Activated CD8-positive, alpha-beta T cell treated with anti-CD3 and anti-CD28 coated beads for 36 hours (primary cell): ENCODE measurements around the gene NR5A2. TPM values are rescaled to one million over a fixed set of nuclear protein-coding genes. Genes with fewer than 3 reads are reported as not detected.

Source experiments
- ATAC-seq: fragments of 200-7000 bp; cut with Tn5 transposase; one replicate; pipeline ENCODE4 v1.10.0; 2021; ENCODE audit warnings: mild to moderate bottlenecking, moderate library complexity
- CTCF ChIA-PET: fragments of 350-600 bp; sonication (Branson Sonifier 250); formaldehyde crosslinking; loops from one replicate; lab custom pipeline; 2021; ENCODE audit warnings: antibody characterized with exemption; lab: Charles Lee
- POLR2A ChIA-PET: fragments of 350-600 bp; sonication (Branson Sonifier 250); formaldehyde crosslinking; loops from one replicate; lab custom pipeline; 2021; ENCODE audit warnings: antibody characterized with exemption; lab: Charles Lee
- DNase-seq: peaks from one replicate; pipeline ENCODE4 v3.0.0-alpha.2; 2020
- H3K27ac Mint-ChIP-seq: one replicate; pipeline ENCODE4 v1.8.0; 2021; ENCODE audit warnings: mild to moderate bottlenecking, mixed read lengths
- H3K27me3 Mint-ChIP-seq: one replicate; pipeline ENCODE4 v1.8.0; 2021; ENCODE audit warnings: mixed read lengths
- H3K36me3 Mint-ChIP-seq: one replicate; pipeline ENCODE4 v1.8.0; 2021; ENCODE audit warnings: low read depth, mixed read lengths
- H3K4me1 Mint-ChIP-seq: one replicate; pipeline ENCODE4 v1.8.0; 2021; ENCODE audit warnings: low read depth, mixed read lengths
- H3K4me3 Mint-ChIP-seq: one replicate; pipeline ENCODE4 v1.8.0; 2021; ENCODE audit warnings: mild to moderate bottlenecking, moderate library complexity, mixed read lengths
- H3K9me3 Mint-ChIP-seq: one replicate; pipeline ENCODE4 v1.8.0; 2021; ENCODE audit warnings: mixed read lengths
- intact Hi-C: fragments of 100-400 bp; cut with micrococcal nuclease; formaldehyde crosslinking; loops from one replicate; pipeline ENCODE4 v1.10.0; 2022
- total RNA-seq, 2 experiments: library from RNA; stranded (reverse); gene quantifications; one replicate each; pipeline ENCODE4 v1.2.3, GENCODE V29; 2021
- TF ChIP-seq, protein P1 (sequence below): fragments of 200-600 bp; IDR thresholded peaks from one replicate; pipeline ENCODE4 v1.8.0; 2022; ENCODE audit warnings: antibody characterized with exemption, mild to moderate bottlenecking

The NR5A2 gene
- total RNA-seq, 2 experiments from 2014 or later = not detected

- Mint-ChIP-seq H3K36me3 (no peaks in the 10 kb centered on the region), H3K4me1 (no peaks in the 10 kb centered on the region), H3K27ac (no peak overlapping the region), H3K27me3 (peaks cover 5% of the 10 kb centered on the region), H3K4me3 (no peak overlapping the region), H3K9me3 (no peaks in the 10 kb centered on the region)
- DNase-seq (no peak), ATAC-seq (no peak)
- POLR2A ChIA-PET = no interaction called here
- CTCF ChIA-PET = no interaction called here
- TF ChIP-seq, protein P1, sequence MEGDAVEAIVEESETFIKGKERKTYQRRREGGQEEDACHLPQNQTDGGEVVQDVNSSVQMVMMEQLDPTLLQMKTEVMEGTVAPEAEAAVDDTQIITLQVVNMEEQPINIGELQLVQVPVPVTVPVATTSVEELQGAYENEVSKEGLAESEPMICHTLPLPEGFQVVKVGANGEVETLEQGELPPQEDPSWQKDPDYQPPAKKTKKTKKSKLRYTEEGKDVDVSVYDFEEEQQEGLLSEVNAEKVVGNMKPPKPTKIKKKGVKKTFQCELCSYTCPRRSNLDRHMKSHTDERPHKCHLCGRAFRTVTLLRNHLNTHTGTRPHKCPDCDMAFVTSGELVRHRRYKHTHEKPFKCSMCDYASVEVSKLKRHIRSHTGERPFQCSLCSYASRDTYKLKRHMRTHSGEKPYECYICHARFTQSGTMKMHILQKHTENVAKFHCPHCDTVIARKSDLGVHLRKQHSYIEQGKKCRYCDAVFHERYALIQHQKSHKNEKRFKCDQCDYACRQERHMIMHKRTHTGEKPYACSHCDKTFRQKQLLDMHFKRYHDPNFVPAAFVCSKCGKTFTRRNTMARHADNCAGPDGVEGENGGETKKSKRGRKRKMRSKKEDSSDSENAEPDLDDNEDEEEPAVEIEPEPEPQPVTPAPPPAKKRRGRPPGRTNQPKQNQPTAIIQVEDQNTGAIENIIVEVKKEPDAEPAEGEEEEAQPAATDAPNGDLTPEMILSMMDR = no peak
- intact Hi-C loops = no loop called here
These were observed 164.5 kb downstream of the NR5A2 start for GRCh38 chr1:200191993-200192392.

DNA sequence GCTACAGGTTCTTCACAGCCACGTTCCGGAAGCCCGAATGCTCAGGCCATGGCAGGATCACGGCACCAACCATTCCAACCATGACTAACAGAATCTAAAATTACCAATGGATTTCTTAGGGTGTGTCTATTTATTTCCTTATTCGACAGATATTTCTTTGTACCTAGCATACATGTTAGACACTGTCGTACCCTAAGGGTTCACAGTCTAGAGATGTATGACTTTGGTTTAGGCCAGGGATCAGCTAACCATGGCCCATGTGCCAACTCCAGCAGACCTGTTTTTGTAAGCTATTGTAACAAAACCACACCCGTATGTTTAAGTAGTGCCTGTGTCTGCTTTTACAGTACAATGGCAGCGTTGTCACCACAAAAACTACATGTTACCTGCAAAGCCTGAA, 167.0 kb downstream of the NR5A2 start:
- ATAC-seq = no peak
- no peak for DNase-seq
- Mint-ChIP-seq H3K9me3 (no peaks in the 10 kb centered on the region), H3K36me3 (no peaks in the 10 kb centered on the region), H3K4me1 (no peaks in the 10 kb centered on the region), H3K27ac (no peak overlapping the region), H3K27me3 (peaks cover 1% of the 10 kb centered on the region), H3K4me3 (no peak overlapping the region)
- ChIA-PET CTCF (no interaction called here), POLR2A (no interaction called here)
- intact Hi-C loops = no loop called here
- TF ChIP-seq, protein P1 = no peak

GRCh38 chr1:200198236-200198635, 170.7 kb downstream of the NR5A2 start:
- DNase-seq (no peak), ATAC-seq (no peak)
- intact Hi-C loops = no loop called here
- POLR2A ChIA-PET = no interaction called here
- H3K9me3 Mint-ChIP-seq = no peaks in the 10 kb centered on the region
- no peaks in the 10 kb centered on the region for H3K36me3 Mint-ChIP-seq
- H3K4me3 Mint-ChIP-seq = no peak overlapping the region
- H3K4me1 Mint-ChIP-seq = no peaks in the 10 kb centered on the region
- CTCF ChIA-PET = no interaction called here
- peaks cover 3% of the 10 kb centered on the region for H3K27me3 Mint-ChIP-seq
- no peak overlapping the region for H3K27ac Mint-ChIP-seq
- TF ChIP-seq, protein P1 = no peak

- ChIA-PET POLR2A (no interaction called here), CTCF (interaction anchor here (0.6 kb wide), 1 partner anchor 69 kb away, joined by 3 read pairs; no protein-coding TSS in a partner anchor)
- Mint-ChIP-seq H3K9me3 (no peaks in the 10 kb centered on the region), H3K4me3 (no peak overlapping the region), H3K4me1 (peaks cover 6% of the 10 kb centered on the region), H3K36me3 (no peaks in the 10 kb centered on the region), H3K27ac (no peak overlapping the region), H3K27me3 (peaks cover 6% of the 10 kb centered on the region)
- no peak for DNase-seq
- intact Hi-C loops = no loop called here
- TF ChIP-seq, protein P1 = no peak
- no peak for ATAC-seq
These were observed 177.9 kb downstream of the NR5A2 start for GRCh38 chr1:200205216-200205995.

DNA sequence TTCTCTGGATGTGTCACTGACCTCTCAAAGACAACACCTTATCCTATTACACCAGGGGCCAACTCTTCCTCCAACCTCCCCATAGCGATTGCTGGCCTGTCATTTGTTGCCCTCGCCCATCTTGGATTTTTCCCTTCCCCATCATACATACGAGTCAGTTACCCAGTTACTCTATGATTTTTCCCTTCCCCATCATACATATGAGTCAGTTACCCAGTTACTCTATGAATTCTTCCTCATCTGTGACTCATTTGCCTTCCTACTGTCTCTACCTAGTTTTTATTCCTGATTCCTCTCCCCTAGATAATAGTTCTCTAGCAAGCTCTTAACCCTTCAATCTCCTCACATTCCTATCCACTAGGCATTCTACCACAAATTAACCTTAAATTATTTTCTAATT, 178.8 kb downstream of the NR5A2 start:
- no peaks in the 10 kb centered on the region for H3K9me3 Mint-ChIP-seq
- peaks cover 6% of the 10 kb centered on the region for H3K4me1 Mint-ChIP-seq
- H3K4me3 Mint-ChIP-seq = no peak overlapping the region
- TF ChIP-seq, protein P1 = no peak
- ChIA-PET POLR2A (no interaction called here), CTCF (no interaction called here)
- ATAC-seq = no peak
- DNase-seq = no peak
- peaks cover 6% of the 10 kb centered on the region for H3K27me3 Mint-ChIP-seq
- H3K27ac Mint-ChIP-seq = no peak overlapping the region
- H3K36me3 Mint-ChIP-seq = no peaks in the 10 kb centered on the region
- intact Hi-C loops = no loop called here
